ENCODE results near the gene IL1RAP.

GRCh38 chr3:190589326-190589725, 75.4 kb downstream of the IL1RAP start:
- no peak for TF ChIP-seq CBX5 (IDR thresholded peaks at IDR 0.05; ENCODE audit: borderline replicate concordance, low read depth)
- TF ChIP-seq ZZZ3 (IDR thresholded peaks at IDR 0.05) = no peak
- TF ChIP-seq CTCF (IDR thresholded peaks at IDR 0.05 in 2 of 3, conservative IDR thresholded peaks at IDR 0.05 in 1 of 3; ENCODE audit: insufficient read depth in 2 of 3, low read depth in 1 of 3, low read length in 3 of 3) = no peak
- TF ChIP-seq REST (IDR thresholded peaks at IDR 0.05; ENCODE audit: borderline replicate concordance) = no peak
- TF ChIP-seq REST (CRISPR knock-in tag; IDR thresholded peaks at IDR 0.05; ENCODE audit: low read depth) = no peak
- TF ChIP-seq MAX (CRISPR knock-in tag; IDR thresholded peaks at IDR 0.05) = no peak
- TF ChIP-seq KLF16 (IDR thresholded peaks at IDR 0.05) = no peak
- no peak for TF ChIP-seq HDAC2 (IDR thresholded peaks at IDR 0.05)
- no peak for TF ChIP-seq ZNF41 (CRISPR knock-in tag; conservative IDR thresholded peaks at IDR 0.05)
- TF ChIP-seq BDP1 (IDR thresholded peaks at IDR 0.05; ENCODE audit: insufficient read depth, insufficient read length) = no peak
- no peak for TF ChIP-seq OTX1 (CRISPR knock-in tag; IDR thresholded peaks at IDR 0.05)
- TF ChIP-seq GMEB1 (CRISPR knock-in tag; IDR thresholded peaks at IDR 0.05) = no peak
